Tibial artery (tissue), 4 donors: ENCODE data around the gene SIX2.

Experiments
- DNase-seq, 2 donors: peaks; one replicate each; pipeline ENCODE4 v3.0.0-alpha.2; 2019
- H3K27ac ChIP-seq, 2 donors: fragments of 200-600 bp; sonication (generic) in 1 of 2; 1 replicate in 1 of 2; 2 replicates in 1 of 2; pipeline ENCODE4 v1.5.1; 2018 to 2019; ENCODE audit warnings: mild to moderate bottlenecking in 1 of 2
- H3K27me3 ChIP-seq, 2 donors: fragments of 200-600 bp; sonication (generic) in 1 of 2; one replicate each; pipeline versions ENCODE4 v1.5.1 to v1.6.0; 2016 to 2019
- H3K36me3 ChIP-seq, 3 donors: fragments of 200-600 bp; sonication (generic) in 2 of 3; one replicate each; pipeline ENCODE4 v1.5.1; 2016 to 2019; ENCODE audit warnings: mild to moderate bottlenecking in 2 of 3
- H3K4me1 ChIP-seq, 4 donors: fragments of 200-600 bp; sonication (generic) in 2 of 4; 1 replicate in 3 of 4; 2 replicates in 1 of 4; pipeline ENCODE4 v1.5.1; 2016 to 2019
- H3K4me3 ChIP-seq, 2 donors: fragments of 200-600 bp; sonication (generic) in 1 of 2; 1 replicate in 1 of 2; 2 replicates in 1 of 2; pipeline ENCODE4 v1.5.1; 2018 to 2019; ENCODE audit warnings: mild to moderate bottlenecking in 2 of 2
- H3K9me3 ChIP-seq, 3 donors: fragments of 200-600 bp; sonication (generic) in 1 of 3; one replicate each; pipeline ENCODE4 v1.5.1; 2016 to 2019
- CTCF ChIP-seq, 2 experiments: fragments of 200-600 bp in 1 of 2; fragments of 450-650 bp in 1 of 2; IDR thresholded peaks; one replicate each; pipeline ENCODE4 v1.5.1; 2017 to 2019; ENCODE audit warnings: antibody characterized with exemption in 2 of 2, mild to moderate bottlenecking in 1 of 2, moderate library complexity in 1 of 2
- intact Hi-C: fragments of 100-400 bp; cut with DNase I; formaldehyde crosslinking; loops from one replicate; pipeline ENCODE4 v1.15.0; 2023; ENCODE audit warnings: low total_unique reads

The SIX2 gene

DNA sequence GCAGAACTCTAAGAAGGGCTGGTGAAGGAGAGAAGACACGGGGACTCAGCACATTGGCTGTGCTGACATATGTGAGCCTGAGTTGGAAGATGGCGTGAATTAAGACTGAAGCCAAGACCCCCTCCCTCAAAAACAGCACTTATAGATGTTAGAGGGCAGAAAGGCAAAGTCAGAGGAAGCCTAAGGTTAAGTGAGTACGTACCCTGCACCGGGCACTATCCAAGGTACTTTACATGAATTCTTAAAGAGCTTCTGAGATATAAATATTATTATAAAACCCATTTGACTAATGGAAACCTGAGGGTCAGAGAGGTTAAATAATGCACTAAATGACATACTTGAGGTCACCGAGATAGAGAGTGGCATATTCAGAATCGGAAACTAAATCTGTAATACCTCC, 42.2 kb downstream of the SIX2 start:
- no peak overlapping the region for H3K27ac ChIP-seq
- no peaks in the 10 kb centered on the region for H3K36me3 ChIP-seq
- no peak for DNase-seq
- H3K9me3 ChIP-seq, result no peaks in the 10 kb centered on the region
- TF ChIP-seq CTCF (IDR thresholded peaks at IDR 0.05), result no peak
- no peak overlapping the region for H3K4me3 ChIP-seq
- intact Hi-C loops, result no loop called here
- peaks cover 0 to 34% of the 10 kb centered on the region in 2 donors for H3K27me3 ChIP-seq
- H3K4me1 ChIP-seq, result no peaks in the 10 kb centered on the region

DNA sequence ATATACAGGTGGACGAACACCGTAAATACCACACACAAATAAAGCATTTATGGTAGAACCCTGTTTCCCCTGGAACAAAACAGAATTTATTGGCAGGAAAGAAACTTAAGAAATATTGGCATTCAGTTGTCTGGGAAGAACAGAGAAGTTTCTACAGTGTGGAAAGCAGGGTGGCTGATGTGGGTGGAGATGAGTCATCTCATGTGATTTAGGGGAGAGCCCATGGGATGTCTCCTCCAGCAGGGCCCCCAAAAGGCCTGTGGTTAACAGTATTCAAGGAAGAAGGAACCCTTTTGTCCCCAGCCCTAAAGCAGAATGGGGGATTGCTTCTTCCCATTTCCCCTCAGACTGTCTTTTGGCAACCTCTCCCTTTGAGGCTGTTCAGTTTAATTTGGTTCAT, 43.6 kb downstream of the SIX2 start:
- intact Hi-C loops, result no loop called here
- Histone ChIP-seq H3K36me3 (no peaks in the 10 kb centered on the region), H3K27ac (no peak overlapping the region), H3K4me1 (no peaks in the 10 kb centered on the region), H3K4me3 (no peak overlapping the region), H3K27me3 (peaks cover 0 to 41% of the 10 kb centered on the region in 2 donors), H3K9me3 (no peaks in the 10 kb centered on the region)
- no peak for DNase-seq
- no peak for TF ChIP-seq CTCF (IDR thresholded peaks at IDR 0.05)

DNA sequence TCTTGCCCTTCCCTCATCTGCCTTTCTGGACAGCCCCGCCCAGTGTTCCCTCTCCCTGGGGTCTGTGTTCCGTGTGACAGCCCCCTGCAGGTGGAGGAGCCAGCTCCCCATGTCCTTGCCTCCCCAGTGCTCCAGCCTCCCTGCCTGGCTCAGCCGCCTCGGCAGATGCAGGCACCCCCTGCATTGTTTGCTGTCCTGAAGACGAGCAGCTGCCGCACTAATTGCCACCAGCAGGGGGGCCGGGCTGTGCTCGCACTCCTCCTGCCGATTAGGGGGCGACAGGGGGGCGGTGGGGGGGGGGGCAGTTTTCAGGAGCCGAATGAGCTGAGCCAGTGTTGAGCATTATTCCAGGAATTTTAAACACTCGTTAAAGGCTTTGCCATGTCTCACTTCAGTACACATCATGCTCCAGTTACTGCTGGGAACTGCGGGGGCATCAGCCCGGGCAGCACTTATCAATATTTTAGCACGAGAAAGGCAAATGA, 44.5 kb downstream of the SIX2 start:
- Histone ChIP-seq H3K36me3 (no peaks in the 10 kb centered on the region), H3K27me3 (peaks cover 0 to 41% of the 10 kb centered on the region in 2 donors), H3K9me3 (no peaks in the 10 kb centered on the region), H3K4me3 (no peak overlapping the region), H3K27ac (no peak overlapping the region), H3K4me1 (no peaks in the 10 kb centered on the region)
- intact Hi-C loops, result no loop called here
- TF ChIP-seq CTCF (IDR thresholded peaks at IDR 0.05), result no peak
- no peak for DNase-seq

DNA sequence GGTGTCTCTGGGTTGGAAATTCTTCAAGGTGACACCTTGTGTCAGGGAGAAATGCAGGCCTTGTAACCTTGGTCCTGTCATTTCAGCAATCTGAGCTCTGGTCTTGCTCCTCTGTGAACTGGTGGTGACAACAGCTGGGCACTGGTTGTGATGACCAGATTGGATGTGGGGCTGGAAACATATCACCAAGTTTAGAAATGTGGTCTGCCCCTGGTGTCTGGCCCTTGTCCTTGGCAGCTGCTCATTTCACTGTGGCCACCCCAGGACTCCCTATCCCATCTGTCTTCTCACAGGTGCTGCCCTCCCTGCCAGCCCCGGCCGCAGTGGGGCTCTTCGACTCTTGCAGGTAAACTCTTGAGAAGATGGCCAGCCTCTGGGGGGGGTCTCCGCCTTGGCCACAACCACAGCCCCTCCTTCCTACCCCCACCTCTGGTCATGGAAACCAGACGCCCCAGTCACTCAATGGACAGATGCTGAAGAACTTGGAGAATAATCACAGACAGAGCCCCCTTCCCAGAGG, 47.0 kb downstream of the SIX2 start:
- peaks cover 0 to 46% of the 10 kb centered on the region in 2 donors for H3K27me3 ChIP-seq

GRCh38 chr2:44960871-44961270, 48.4 kb downstream of the SIX2 start:
- DNase-seq, result no peak
- no peak overlapping the region for H3K4me3 ChIP-seq
- H3K4me1 ChIP-seq, result peaks cover 0 to 2% (median under 1%) of the 10 kb centered on the region in 4 donors
- TF ChIP-seq CTCF (IDR thresholded peaks at IDR 0.05), result no peak
- no peaks in the 10 kb centered on the region for H3K9me3 ChIP-seq
- no peaks in the 10 kb centered on the region for H3K36me3 ChIP-seq
- peaks cover 0 to 55% of the 10 kb centered on the region in 2 donors for H3K27me3 ChIP-seq
- no peak overlapping the region for H3K27ac ChIP-seq
- intact Hi-C loops, result no loop called here

More for the DNA sequence above, 47.0 kb downstream of the SIX2 start:
- intact Hi-C loops, result no loop called here
- no peaks in the 10 kb centered on the region for H3K4me1 ChIP-seq
- no peak overlapping the region for H3K27ac ChIP-seq
- DNase-seq, result no peak
- no peak overlapping the region for H3K4me3 ChIP-seq
- TF ChIP-seq CTCF (IDR thresholded peaks at IDR 0.05), result no peak
- H3K9me3 ChIP-seq, result no peaks in the 10 kb centered on the region
- no peaks in the 10 kb centered on the region for H3K36me3 ChIP-seq

DNA sequence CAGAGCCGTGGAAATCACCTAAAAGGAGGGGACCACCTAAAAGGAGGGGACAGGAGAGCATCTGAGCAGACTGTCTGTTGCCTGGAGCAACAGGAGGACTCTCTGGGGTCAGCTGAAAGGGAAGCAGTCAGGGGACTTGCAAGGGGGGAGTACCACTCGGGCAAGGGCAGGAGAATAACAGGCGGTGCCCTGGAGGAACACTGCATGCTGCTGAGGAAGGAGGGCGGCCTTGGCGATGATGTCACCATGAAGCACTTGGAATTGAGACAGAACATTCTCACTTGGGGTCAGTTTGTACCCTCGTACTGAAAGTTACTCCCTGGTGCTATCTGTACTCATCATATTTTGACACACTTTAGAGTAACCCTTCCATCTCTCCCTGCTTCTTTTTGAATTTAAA, 49.4 kb downstream of the SIX2 start:
- Histone ChIP-seq H3K27ac (no peak overlapping the region), H3K4me1 (peaks cover 0 to 13% (median 10%) of the 10 kb centered on the region in 4 donors), H3K27me3 (peaks cover 0 to 55% of the 10 kb centered on the region in 2 donors), H3K36me3 (no peaks in the 10 kb centered on the region), H3K9me3 (no peaks in the 10 kb centered on the region), H3K4me3 (no peak overlapping the region)
- no peak for DNase-seq
- intact Hi-C loops, result loop anchor here (10.0 kb wide), 2 partner anchors 565 to 915 kb away; no protein-coding TSS in a partner anchor
- no peak for TF ChIP-seq CTCF (IDR thresholded peaks at IDR 0.05)
